NB4 (cell line): Measurements from ENCODE around the gene CLDN11.

Experiments
- DNase-seq: peaks from one replicate; pipeline ENCODE4 v3.0.0; 2010; ENCODE audit warnings: low read depth
- H3K4me3 ChIP-seq: one replicate; pipeline ENCODE4 v1.5.1; 2011; ENCODE audit warnings: mild to moderate bottlenecking, low read depth, low read length, moderate library complexity
- CTCF ChIP-seq: IDR thresholded peaks from one replicate; pipeline ENCODE4 v1.5.1; 2012; ENCODE audit warnings: low read depth, low read length
- MAX ChIP-seq: IDR thresholded peaks from 2 replicates; pipeline ENCODE4 v1.6.1; 2011; ENCODE audit warnings: low read depth, low read length
- MYC ChIP-seq: IDR thresholded peaks from 2 replicates; pipeline ENCODE4 v1.6.1; 2011; ENCODE audit warnings: low read depth, low read length
- POLR2A ChIP-seq: IDR thresholded peaks from 2 replicates; pipeline ENCODE4 v1.6.1; 2011; ENCODE audit warnings: mild to moderate bottlenecking; ENCODE audit not compliant: insufficient read length; ENCODE audit errors: extremely low read depth

The CLDN11 gene

DNA sequence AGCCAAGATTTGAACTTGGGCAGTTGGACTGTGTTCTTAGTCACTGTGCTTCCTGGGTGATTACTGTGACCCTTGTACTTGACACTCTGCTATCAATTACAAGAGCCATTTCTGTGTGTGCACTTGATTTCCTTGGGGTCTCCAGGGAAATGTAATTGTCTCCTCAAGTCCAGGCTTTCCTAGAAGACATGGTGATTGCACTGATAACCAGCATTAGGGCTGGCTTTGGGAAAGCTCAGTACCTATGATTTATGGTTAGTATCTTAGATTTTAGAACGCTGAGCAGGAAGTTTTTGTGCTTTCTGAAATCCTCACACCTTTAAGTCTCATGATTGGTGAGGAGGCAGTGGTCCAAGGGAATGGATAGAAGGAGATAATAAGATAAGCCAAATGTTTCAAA lies 1.6 kb upstream of the CLDN11 start:
- no peak for DNase-seq
- H3K4me3 ChIP-seq = no peak overlapping the region
- TF ChIP-seq POLR2A (no peak), CTCF (no peak), MYC (no peak), MAX (no peak)

DNA sequence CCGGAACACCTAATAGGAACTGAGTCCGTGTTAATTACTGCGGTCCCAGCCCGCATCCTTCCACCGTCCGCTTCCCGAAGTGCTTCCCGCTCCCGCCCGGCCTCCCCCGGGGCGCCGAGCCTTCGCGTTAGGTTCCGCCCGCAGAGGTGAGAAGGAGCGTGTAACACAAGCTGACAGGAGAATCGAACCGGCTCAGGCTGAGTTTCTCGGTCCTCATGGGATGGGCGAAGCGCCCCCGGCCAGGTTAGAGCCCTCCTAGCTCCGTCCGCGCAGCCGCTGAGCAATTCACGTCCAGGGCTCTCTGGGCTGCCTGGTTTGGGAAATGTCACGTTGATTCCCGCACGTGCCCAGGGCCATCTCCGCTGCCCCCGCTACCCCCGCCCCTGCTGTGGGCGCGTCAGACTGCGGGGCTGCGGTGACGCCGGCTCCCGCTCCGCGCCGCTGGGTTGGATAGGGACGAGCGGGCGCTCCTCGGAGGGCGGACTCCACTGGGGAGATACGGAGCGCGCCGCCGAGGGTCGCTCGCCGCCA lies 954 bp downstream of the CLDN11 start:
- TF ChIP-seq MAX = no peak
- TF ChIP-seq CTCF = no peak
- TF ChIP-seq MYC = no peak
- TF ChIP-seq POLR2A = no peak
- no peak overlapping the region for H3K4me3 ChIP-seq

GRCh38 chr3:170420307-170420821 lies 1.7 kb downstream of the CLDN11 start:
- no peak for DNase-seq
- TF ChIP-seq CTCF = no peak
- no peak for TF ChIP-seq MYC
- no peak for TF ChIP-seq POLR2A
- no peak overlapping the region for H3K4me3 ChIP-seq

More for the DNA sequence above, 954 bp downstream of the CLDN11 start:
- no peak for DNase-seq

DNA sequence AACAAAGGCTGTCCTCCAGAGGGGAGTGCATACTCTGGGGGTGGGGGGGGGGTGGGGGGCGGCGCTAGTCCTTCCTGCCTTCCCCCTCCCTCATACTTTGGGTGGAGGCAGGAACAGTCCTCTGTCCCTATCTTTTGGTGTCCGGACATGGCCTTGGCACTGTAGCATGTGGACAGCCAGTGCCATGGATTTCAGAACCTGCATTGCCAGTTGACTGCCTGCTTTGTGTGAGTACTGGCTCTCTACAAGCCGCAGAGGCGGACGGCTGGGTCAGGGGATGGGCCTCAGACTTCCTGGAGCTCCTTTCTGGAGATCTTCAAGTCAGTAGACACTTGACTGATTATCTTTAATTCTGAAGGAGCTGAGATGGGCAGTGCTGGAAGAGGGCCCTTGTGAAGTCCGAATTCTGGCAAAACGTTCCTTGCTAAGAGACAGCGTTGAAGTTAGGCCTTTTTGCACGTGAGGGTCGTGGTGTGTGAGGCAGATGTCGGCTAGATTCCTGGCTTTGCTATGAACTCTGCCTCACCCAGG lies 2.5 kb downstream of the CLDN11 start:
- no peak for TF ChIP-seq CTCF
- no peak for DNase-seq
- H3K4me3 ChIP-seq = no peak overlapping the region

DNA sequence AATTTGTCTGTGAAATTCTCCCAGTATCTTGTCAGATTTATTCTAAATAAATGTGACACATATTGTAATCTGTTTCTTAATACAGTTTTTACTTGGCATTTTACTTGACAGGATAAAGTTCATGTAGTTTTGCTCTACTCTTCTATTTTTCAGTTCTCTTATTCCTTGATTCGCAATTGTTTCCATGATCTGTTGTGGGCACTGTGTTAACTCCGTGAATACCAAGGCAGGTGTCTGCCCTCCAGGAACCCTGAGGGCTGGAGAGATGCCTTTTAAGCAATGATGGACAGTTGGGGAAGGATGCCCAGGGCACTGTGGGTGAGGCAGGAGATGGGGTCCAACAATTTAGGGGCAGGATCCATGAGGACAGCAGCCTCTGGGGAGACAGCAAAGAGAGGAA lies 3.1 kb downstream of the CLDN11 start:
- DNase-seq = no peak
- TF ChIP-seq MYC (no peak), CTCF (no peak), POLR2A (no peak), MAX (no peak)
- H3K4me3 ChIP-seq = no peak overlapping the region

DNA sequence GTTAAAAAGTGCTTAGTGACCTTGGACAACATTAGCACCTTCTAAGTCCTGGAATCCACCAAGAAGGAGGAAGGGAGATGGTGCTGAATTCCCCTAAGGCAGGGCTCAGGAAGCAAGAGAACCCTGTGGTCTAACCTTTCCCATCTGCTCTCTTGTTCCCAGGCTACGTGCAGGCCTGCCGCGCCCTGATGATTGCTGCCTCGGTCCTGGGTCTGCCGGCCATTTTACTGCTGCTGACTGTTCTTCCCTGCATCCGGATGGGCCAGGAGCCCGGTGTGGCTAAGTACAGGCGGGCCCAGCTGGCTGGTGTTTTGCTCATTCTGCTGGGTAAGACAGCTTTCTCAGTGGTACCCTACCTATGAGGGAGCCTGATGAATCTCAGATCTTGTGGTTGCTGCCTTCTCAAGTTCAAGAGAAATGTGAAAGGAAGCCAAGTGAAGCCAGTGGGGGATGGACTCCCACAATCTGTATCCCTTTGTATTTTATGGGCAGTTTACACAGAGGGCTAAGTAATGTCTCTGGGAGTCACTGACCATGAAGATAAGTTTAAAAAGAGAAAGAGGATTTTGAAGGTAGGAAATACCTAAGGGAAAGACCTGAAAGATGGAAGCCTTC lies 4.4 kb downstream of the CLDN11 start:
- DNase-seq = no peak
- H3K4me3 ChIP-seq = no peak overlapping the region
- TF ChIP-seq CTCF (no peak), MYC (no peak), POLR2A (no peak), MAX (no peak)
